Keratinocyte (primary cell): ENCODE results near the gene SDS. TPM values are rescaled to one million over a fixed set of nuclear protein-coding genes. Genes with fewer than 3 reads are reported as not detected.

Experiments
- DNase-seq: peaks from one replicate; pipeline ENCODE4 v3.0.0-alpha.2; 2011; ENCODE audit warnings: low read depth, missing footprints, low spot score
- FAIRE-seq: peaks from 2 replicates; lab custom pipeline; 2011; peaks lifted over from hg19 to GRCh38; lab: Jason Lieb, UNC
- H2AFZ ChIP-seq: 2 replicates; pipeline ENCODE4 v1.6.0; 2012; ENCODE audit warnings: low read length, control low read depth, inconsistent platforms; ENCODE audit not compliant: control insufficient read depth
- H3K27ac ChIP-seq: 2 replicates; pipeline ENCODE4 v1.5.1; 2011; ENCODE audit warnings: low read length; ENCODE audit not compliant: control insufficient read depth, insufficient read depth
- H3K27me3 ChIP-seq: 3 replicates; pipeline ENCODE4 v1.6.0; 2011; ENCODE audit warnings: low read length; ENCODE audit not compliant: control insufficient read depth, insufficient read depth; ENCODE audit errors: extremely low read depth
- H3K36me3 ChIP-seq, 2 experiments: 2 replicates in 1 of 2; 3 replicates in 1 of 2; pipeline ENCODE4 v1.5.1; 2011; ENCODE audit warnings: low read length in 2 of 2, mild to moderate bottlenecking in 1 of 2; ENCODE audit not compliant: control insufficient read depth in 2 of 2, insufficient read depth in 2 of 2; ENCODE audit errors: extremely low read depth in 1 of 2
- H3K4me1 ChIP-seq: 3 replicates; pipeline ENCODE4 v1.5.1; 2011; ENCODE audit warnings: low read length; ENCODE audit not compliant: control insufficient read depth, insufficient read depth; ENCODE audit errors: extremely low read depth
- H3K4me2 ChIP-seq: 3 replicates; pipeline ENCODE4 v1.6.0; 2011; ENCODE audit warnings: low read depth, low read length; ENCODE audit not compliant: control insufficient read depth, insufficient read depth; ENCODE audit errors: extremely low read depth
- H3K4me3 ChIP-seq, 3 experiments: fragments of 200-600 bp in 1 of 3; sonication (generic) in 1 of 3; 2 replicates in 2 of 3; 3 replicates in 1 of 3; pipeline ENCODE4 v1.5.1; 2011 to 2016; ENCODE audit warnings: low read length in 3 of 3, mild to moderate bottlenecking in 3 of 3, control low read depth in 2 of 3, inconsistent platforms in 1 of 3, low read depth in 1 of 3, mixed read lengths in 1 of 3, mixed run types in 1 of 3, moderate library complexity in 1 of 3; ENCODE audit not compliant: control insufficient read depth in 2 of 3, insufficient read depth in 2 of 3; ENCODE audit errors: extremely low read depth in 1 of 3
- H3K79me2 ChIP-seq: 2 replicates; pipeline ENCODE4 v1.6.0; 2012; ENCODE audit warnings: low read length; ENCODE audit not compliant: control insufficient read depth, insufficient read depth
- H3K9ac ChIP-seq: 3 replicates; pipeline ENCODE4 v1.6.0; 2011; ENCODE audit warnings: low read length; ENCODE audit not compliant: control insufficient read depth, insufficient read depth; ENCODE audit errors: extremely low read depth
- H3K9me1 ChIP-seq: 3 replicates; pipeline ENCODE4 v1.6.0; 2011; ENCODE audit warnings: low read length; ENCODE audit not compliant: control insufficient read depth, insufficient read depth; ENCODE audit errors: extremely low read depth
- H3K9me3 ChIP-seq: 2 replicates; pipeline ENCODE4 v1.5.1; 2012; ENCODE audit warnings: low read depth, low read length; ENCODE audit not compliant: control insufficient read depth
- H4K20me1 ChIP-seq: 3 replicates; pipeline ENCODE4 v1.6.0; 2011; ENCODE audit warnings: low read length; ENCODE audit not compliant: control insufficient read depth, insufficient read depth; ENCODE audit errors: extremely low read depth
- CTCF ChIP-seq, 3 experiments: IDR thresholded peaks in 1 of 3; conservative IDR thresholded peaks in 1 of 3; optimal IDR thresholded peaks in 1 of 3; 2 replicates in 2 of 3; 3 replicates in 1 of 3; pipeline versions ENCODE3 to v1.5.1; 2011; ENCODE audit warnings: low read length in 3 of 3, mild to moderate bottlenecking in 3 of 3, moderate library complexity in 2 of 3, control low read depth in 1 of 3, inconsistent platforms in 1 of 3; ENCODE audit not compliant: insufficient read depth in 2 of 3; ENCODE audit errors: extremely low read depth in 1 of 3
- EZH2 ChIP-seq: IDR thresholded peaks from one replicate; pipeline ENCODE4 v1.6.1; 2012; ENCODE audit warnings: inconsistent platforms, mild to moderate bottlenecking, low read length, moderate library complexity
- dilution Hi-C: fragments of 300-500 bp; cut with MboI; formaldehyde crosslinking; loops from one replicate; pipeline ENCODE4 v1.7.0; 2020; ENCODE audit warnings: low sequenced_read_pairs; ENCODE audit not compliant: extremely low pct_ligation_motif_present
- polyA plus RNA-seq, 5 experiments: library from polyadenylated mRNA; depleted of rRNA in 3 of 5; stranded (reverse) in 3 of 5; stranded (forward) in 1 of 5; unstranded in 1 of 5; fragments of >200 nt; gene quantifications; 1 replicate in 1 of 5; 2 replicates in 3 of 5; 3 replicates in 1 of 5; pipeline versions ENCODE4 v1.2.1 to v1.2.3, GENCODE V29; 2011 to 2012; ENCODE audit warnings: missing spikeins in 2 of 5, low read depth in 1 of 5, low replicate concordance in 1 of 5

Gene SDS
- polyA plus RNA-seq, 1 donor (not counting 4 experiments of a cell fraction or from before 2014, with no cell fraction given), result not detected

GRCh38 chr12:113382206-113382605 lies 21.5 kb downstream of the SDS start:
- DNase-seq (no peak), FAIRE-seq (no peak)
- Histone ChIP-seq H3K27ac (no peak overlapping the region), H3K9me1 (no peaks in the 10 kb centered on the region), H3K4me2 (no peak overlapping the region), H3K4me3 (no peak overlapping the region), H3K4me1 (no peaks in the 10 kb centered on the region), H4K20me1 (no peaks in the 10 kb centered on the region), H3K79me2 (no peaks in the 10 kb centered on the region), H3K36me3 (peaks cover 0 to 20% of the 10 kb centered on the region in 2 experiments), H3K9ac (no peak overlapping the region), H3K9me3 (no peaks in the 10 kb centered on the region), H3K27me3 (no peaks in the 10 kb centered on the region), H2AFZ (no peak overlapping the region)
- TF ChIP-seq CTCF (optimal IDR thresholded peaks at IDR 0.05 in 1 of 3, IDR thresholded peaks at IDR 0.05 in 1 of 3, conservative IDR thresholded peaks at IDR 0.05 in 1 of 3; ENCODE audit: extremely low read depth in 1 of 3, insufficient read depth in 2 of 3, low read length in 3 of 3), result no peak
- no peak for TF ChIP-seq EZH2
- dilution Hi-C loops, result no loop called here

GRCh38 chr12:113381220-113381619 lies 22.5 kb downstream of the SDS start:
- Histone ChIP-seq H3K27ac (no peak overlapping the region), H3K9ac (no peak overlapping the region), H3K36me3 (peaks cover 0 to 18% of the 10 kb centered on the region in 2 experiments), H4K20me1 (no peaks in the 10 kb centered on the region), H3K4me1 (no peaks in the 10 kb centered on the region), H2AFZ (no peak overlapping the region), H3K4me2 (no peak overlapping the region), H3K9me1 (no peaks in the 10 kb centered on the region), H3K79me2 (no peaks in the 10 kb centered on the region), H3K4me3 (no peak overlapping the region), H3K27me3 (no peaks in the 10 kb centered on the region), H3K9me3 (no peaks in the 10 kb centered on the region)
- TF ChIP-seq CTCF (optimal IDR thresholded peaks at IDR 0.05 in 1 of 3, IDR thresholded peaks at IDR 0.05 in 1 of 3, conservative IDR thresholded peaks at IDR 0.05 in 1 of 3; ENCODE audit: extremely low read depth in 1 of 3, insufficient read depth in 2 of 3, low read length in 3 of 3) (no peak), EZH2 (no peak)
- DNase-seq (no peak), FAIRE-seq (no peak)
- dilution Hi-C loops, result no loop called here
